Adrenal gland (tissue), 5 donors: ENCODE data around the gene CNTLN.

ENCODE experiments used
- CTCF ChIP-seq, 6 experiments: fragments of 450-650 bp in 4 of 6; fragments of 200-600 bp in 2 of 6; sonication (generic) in 1 of 6; IDR thresholded peaks; 1 replicate in 5 of 6; 2 replicates in 1 of 6; pipeline versions ENCODE4 v1.5.1 to v1.8.0; 2016 to 2021; ENCODE audit warnings: antibody characterized with exemption in 6 of 6, mild to moderate bottlenecking in 2 of 6, moderate library complexity in 1 of 6
- POLR2A ChIP-seq, 2 donors: fragments of 450-650 bp; IDR thresholded peaks; one replicate each; pipeline ENCODE4 v1.6.1; 2017; ENCODE audit warnings: antibody characterized with exemption in 2 of 2, mild to moderate bottlenecking in 2 of 2, moderate library complexity in 1 of 2
- donor health status: DM: no; HTN: no; CAD: no.

DNA sequence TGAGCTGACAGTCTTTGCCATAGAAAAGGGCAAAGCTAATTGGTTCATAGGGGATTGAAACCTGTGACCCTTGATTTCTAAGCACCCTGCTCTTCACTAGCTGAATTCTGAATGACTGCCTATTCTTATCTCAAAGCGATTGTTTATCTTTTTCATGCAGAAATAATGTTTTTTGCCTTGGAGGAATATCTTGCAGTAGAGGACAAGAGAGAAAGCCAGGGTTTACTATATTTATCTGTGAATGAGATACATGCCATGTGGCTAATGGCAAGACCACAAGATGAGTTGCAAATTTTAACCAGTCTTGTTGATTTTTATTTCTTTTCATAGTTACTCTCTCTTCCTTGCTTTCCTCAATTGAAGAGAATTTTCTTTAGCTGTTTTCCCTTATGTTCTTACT is 185.0 kb downstream of the CNTLN start:
- no peak for TF ChIP-seq CTCF (IDR thresholded peaks at IDR 0.05)
- no peak for TF ChIP-seq POLR2A (IDR thresholded peaks at IDR 0.05)
